HCT116 (cell line): ENCODE data around the gene LAGE3. TPM values are rescaled to one million over a fixed set of nuclear protein-coding genes. Genes with fewer than 3 reads are reported as not detected.

Experiments
- ATAC-seq: fragments of 200-7000 bp; cut with Tn5 transposase; 2 replicates; pipeline ENCODE4 v1.9.1; 2020; ENCODE audit warnings: mild to moderate bottlenecking, moderate library complexity
- BruUV-seq: library from RNA; stranded (reverse); fragments of 400-500 nt; replicated peaks from 2 replicates; lab custom pipeline; 2021; lab: Mats Ljungman, UMichigan
- CTCF ChIA-PET: fragments of 300-600 bp; sonication (Branson Sonifier 250); formaldehyde crosslinking; loops from one replicate; lab custom pipeline; 2021; ENCODE audit warnings: antibody characterized with exemption; lab: Charles Lee
- POLR2A ChIA-PET: fragments of 300-600, 350-600 bp; sonication (Branson Sonifier 250); formaldehyde crosslinking; loops from one replicate; lab custom pipeline; 2021; ENCODE audit warnings: antibody characterized with exemption; lab: Charles Lee
- RAD21 ChIA-PET, 2 experiments: fragments of 300-600 bp; sonication (Branson Sonifier 250); formaldehyde crosslinking; loops; one replicate each; lab custom pipeline; 2023; ENCODE audit warnings: low total read pairs in 2 of 2; ENCODE audit not compliant: uncharacterized antibody in 2 of 2, unreplicated experiment in 2 of 2, low non-redundant PET in 1 of 2; lab: Charles Lee
- DNase-seq: peaks from one replicate; pipeline ENCODE4 v3.0.0-alpha.2; 2010; ENCODE audit warnings: low read depth, low spot score
- H2AFZ ChIP-seq: fragments of 200-600 bp; shearing (Covaris generic), sonication (generic); 2 replicates; pipeline ENCODE4 v1.6.1; 2017; ENCODE audit warnings: low read depth, mixed run types, mixed read lengths, antibody characterized with exemption, low read length; ENCODE audit not compliant: poor library complexity, severe bottlenecking
- H3K27ac ChIP-seq: 2 replicates; pipeline ENCODE4 v1.5.1; 2012; ENCODE audit warnings: low read depth, low read length
- H3K27me3 ChIP-seq: fragments of 200-600 bp; sonication (generic); 2 replicates; pipeline ENCODE4 v1.6.1; 2016; ENCODE audit warnings: mixed run types, low read length, mixed read lengths; ENCODE audit not compliant: insufficient read depth
- H3K36me3 ChIP-seq, 2 experiments: fragments of 200-500 bp in 1 of 2; fragments of 200-600 bp in 1 of 2; sonication (Bioruptor generic) in 1 of 2; sonication (generic) in 1 of 2; 2 replicates each; pipeline versions ENCODE4 v1.5.1 to v1.6.1; 2014 to 2016; ENCODE audit warnings: low read length in 2 of 2, inconsistent platforms in 1 of 2, mixed read lengths in 1 of 2, mixed run types in 1 of 2; ENCODE audit not compliant: insufficient read depth in 2 of 2, control insufficient read depth in 1 of 2
- H3K4me1 ChIP-seq, 2 experiments: fragments of 200-600 bp in 1 of 2; sonication (generic) in 1 of 2; 2 replicates each; pipeline versions ENCODE4 v1.5.1 to v1.6.1; 2012 to 2017; ENCODE audit warnings: low read length in 2 of 2, inconsistent platforms in 1 of 2, mild to moderate bottlenecking in 1 of 2, mixed read lengths in 1 of 2, mixed run types in 1 of 2, moderate library complexity in 1 of 2; ENCODE audit not compliant: insufficient read depth in 2 of 2, control insufficient read depth in 1 of 2
- H3K4me2 ChIP-seq: fragments of 200-600 bp; sonication (generic); 2 replicates; pipeline ENCODE4 v1.6.1; 2017; ENCODE audit warnings: mixed run types, low read length, mixed read lengths
- H3K4me3 ChIP-seq, 2 experiments: fragments of 200-600 bp in 1 of 2; sonication (generic) in 1 of 2; replicated peaks in 1 of 2; 2 replicates each; pipeline ENCODE4 v1.5.1; 2011 to 2016; ENCODE audit warnings: low read length in 2 of 2, control low read depth in 1 of 2, low read depth in 1 of 2, mild to moderate bottlenecking in 1 of 2, mixed read lengths in 1 of 2, mixed run types in 1 of 2
- H3K79me2 ChIP-seq: fragments of 200-600 bp; sonication (generic); 2 replicates; pipeline ENCODE4 v1.6.1; 2017; ENCODE audit warnings: mild to moderate bottlenecking, mixed run types, low read length, moderate library complexity, mixed read lengths; ENCODE audit not compliant: insufficient read depth
- H3K9ac ChIP-seq: fragments of 200-600 bp; sonication (generic); 2 replicates; pipeline ENCODE4 v1.6.1; 2016; ENCODE audit warnings: low read length, mixed read lengths
- H3K9me2 ChIP-seq: fragments of 200-600 bp; sonication (generic), shearing (Covaris generic); 2 replicates; pipeline ENCODE4 v1.6.1; 2017; ENCODE audit warnings: mixed run types, mild to moderate bottlenecking, moderate library complexity; ENCODE audit not compliant: insufficient read depth
- H3K9me3 ChIP-seq, 2 experiments: fragments of 200-500 bp in 1 of 2; fragments of 200-600 bp in 1 of 2; sonication (Bioruptor generic) in 1 of 2; sonication (generic) in 1 of 2; 2 replicates each; pipeline ENCODE4 v1.6.1; 2014 to 2017; ENCODE audit warnings: low read length in 2 of 2, mixed read lengths in 2 of 2, inconsistent platforms in 1 of 2, low read depth in 1 of 2, mild to moderate bottlenecking in 1 of 2, mixed run types in 1 of 2, moderate library complexity in 1 of 2; ENCODE audit not compliant: control insufficient read depth in 1 of 2, insufficient read depth in 1 of 2
- H4K20me1 ChIP-seq: fragments of 200-600 bp; sonication (generic), shearing (Covaris generic); 2 replicates; pipeline ENCODE4 v1.6.1; 2017; ENCODE audit warnings: mixed run types, mild to moderate bottlenecking, moderate library complexity; ENCODE audit not compliant: insufficient read depth
- ATF3 ChIP-seq: IDR thresholded peaks from 2 replicates; pipeline ENCODE4 v1.6.1; 2012
- EGR1 ChIP-seq: IDR thresholded peaks from 2 replicates; pipeline ENCODE4 v1.6.1; 2012; ENCODE audit warnings: low read depth
- POLR2A ChIP-seq: IDR thresholded peaks from 2 replicates; pipeline ENCODE4 v1.7.0; 2011; ENCODE audit warnings: borderline replicate concordance; ENCODE audit not compliant: insufficient read depth, insufficient read length; ENCODE audit errors: extremely low read depth
- POLR2AphosphoS5 ChIP-seq: IDR thresholded peaks from 2 replicates; pipeline ENCODE4 v1.6.1; 2011; ENCODE audit warnings: mild to moderate bottlenecking, low read depth, low read length, moderate library complexity
- YY1 ChIP-seq: IDR thresholded peaks from 2 replicates; pipeline ENCODE4 v1.6.1; 2011; ENCODE audit warnings: low read length, low read depth, moderate library complexity, mild to moderate bottlenecking; ENCODE audit not compliant: insufficient replicate concordance; ENCODE audit errors: extremely low read depth
- ZFX ChIP-seq: fragments of 450-650 bp; IDR thresholded peaks from 2 replicates; pipeline ENCODE4 v1.6.1; 2017
- intact Hi-C: fragments of 100-400 bp; cut with micrococcal nuclease; formaldehyde crosslinking; loops from 2 replicates; pipeline ENCODE4 v1.10.0; 2022
- total RNA-seq: library from RNA; stranded (reverse); gene quantifications from one replicate; pipeline ENCODE4 v1.2.1, GENCODE V29; 2021; ENCODE audit not compliant: unreplicated experiment
- TF ChIP-seq, protein P1 (sequence below): IDR thresholded peaks from 2 replicates; pipeline ENCODE4 v1.6.1; 2012

Gene LAGE3
- total RNA-seq, 1 experiment from 2014 or later, result 42.8 TPM

DNA sequence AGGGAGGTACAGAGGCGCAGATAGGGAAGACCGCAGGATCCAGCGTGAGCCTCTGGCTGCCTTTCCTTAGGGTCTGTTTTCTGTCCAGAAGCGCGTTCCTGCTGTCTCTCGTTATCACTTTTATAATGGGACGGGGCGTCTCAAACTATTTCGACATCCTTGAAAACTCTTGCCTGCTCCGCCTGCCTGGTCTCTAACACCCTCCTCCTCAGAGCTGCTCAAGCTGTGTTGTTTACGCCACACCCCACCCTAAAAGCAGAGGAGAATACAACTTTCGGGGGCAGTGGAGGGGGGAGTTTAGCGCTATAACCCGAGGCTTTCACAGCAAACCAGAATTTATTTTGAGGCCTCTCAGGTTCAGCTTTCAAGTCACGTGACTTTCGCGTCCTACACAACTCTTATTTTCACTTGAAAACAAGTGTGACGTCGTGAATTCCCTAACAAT lies 37.6 kb upstream of the LAGE3 start:
- no peaks in the 10 kb centered on the region for H3K36me3 ChIP-seq
- H3K27me3 ChIP-seq, result no peaks in the 10 kb centered on the region
- no peaks in the 10 kb centered on the region for H4K20me1 ChIP-seq
- H3K4me3 ChIP-seq, result peak overlapping the region; percentile 44 to 70
- intact Hi-C loops, result no loop called here
- ChIA-PET CTCF (no interaction called here), RAD21 (no interaction called here), POLR2A (no interaction called here)
- H3K9ac ChIP-seq, result peak overlapping the region; percentile 51
- peak overlapping the region; percentile 78 for H3K4me2 ChIP-seq
- ATAC-seq (peak; percentile 2; the same call in 1 of the 2 replicates), DNase-seq (no peak)
- TF ChIP-seq POLR2A (peak; percentile 5), ATF3 (no peak)
- peaks cover 5 to 10% of the 10 kb centered on the region in 2 experiments; a peak in 3 of 4 replicates for H3K4me1 ChIP-seq
- TSS peak; percentile 89 for BruUV-seq
- no peaks in the 10 kb centered on the region for H3K9me2 ChIP-seq
- no peak overlapping the region for H2AFZ ChIP-seq
- H3K9me3 ChIP-seq, result no peaks in the 10 kb centered on the region
- no peaks in the 10 kb centered on the region for H3K79me2 ChIP-seq
- peak overlapping the region; percentile 49 for H3K27ac ChIP-seq

DNA sequence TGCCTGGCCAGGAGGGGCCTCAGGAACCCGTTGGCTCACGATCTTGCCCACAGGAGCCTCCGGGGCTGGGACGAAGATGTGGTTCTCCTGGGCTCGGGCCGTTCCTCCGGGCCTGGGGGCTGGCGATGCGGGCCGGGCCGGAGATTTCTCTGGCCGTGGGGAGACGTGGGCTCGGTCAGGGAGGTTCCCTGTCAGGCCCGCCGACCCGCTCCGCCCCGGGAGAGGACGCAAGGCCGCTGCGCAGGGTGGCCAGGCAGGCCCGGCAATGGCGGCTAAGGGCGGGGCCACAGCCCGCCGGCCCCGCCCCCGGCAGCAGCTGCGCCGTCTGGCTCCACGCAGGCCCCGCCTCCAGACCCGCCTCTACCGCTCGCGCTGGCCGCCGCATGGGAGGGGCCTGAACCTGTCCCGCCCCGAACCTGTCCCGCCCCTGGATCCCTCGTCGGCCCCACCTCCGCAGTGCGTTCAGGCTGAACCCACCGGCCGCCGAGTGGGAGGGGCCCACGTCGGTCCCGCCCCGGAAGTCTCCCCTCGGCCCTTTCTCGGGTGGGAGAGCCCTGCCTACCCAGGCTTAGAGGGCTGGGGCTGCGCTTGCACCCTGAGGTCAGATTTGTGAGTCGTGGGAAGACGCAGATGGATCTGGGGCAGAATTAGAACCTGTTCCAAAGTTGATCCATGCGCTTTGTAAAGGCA lies 37.0 kb upstream of the LAGE3 start, which contains the start of gene FAM3A:
Gene FAM3A, minus strand, starts transcription at position 267 of the 690 bp plus-strand sequence. CDS start 460 bp downstream, outside the sequence.
- H3K9me2 ChIP-seq, result no peaks in the 10 kb centered on the region
- ChIA-PET POLR2A (interaction anchor here (1.0 kb wide), 1 partner anchor 25 kb away, joined by 3 read pairs; the partner anchor contains the start of gene SLC10A3), CTCF (no interaction called here), RAD21 (no interaction called here)
- DNase-seq (peak; percentile 65), ATAC-seq (peak; percentile 96)
- no peaks in the 10 kb centered on the region for H3K79me2 ChIP-seq
- peaks cover 5 to 10% of the 10 kb centered on the region in 2 experiments; a peak in 3 of 4 replicates for H3K4me1 ChIP-seq
- H3K36me3 ChIP-seq, result no peaks in the 10 kb centered on the region
- H3K4me3 ChIP-seq, result peak within 1 kb of the TSS; percentile 65 to 70
- H4K20me1 ChIP-seq, result no peaks in the 10 kb centered on the region
- no TSS peak for BruUV-seq
- H3K9ac ChIP-seq, result peak within 1 kb of the TSS; percentile 72
- H3K4me2 ChIP-seq, result peak within 1 kb of the TSS; percentile 84
- H3K27me3 ChIP-seq, result no peaks in the 10 kb centered on the region
- H3K9me3 ChIP-seq, result no peaks in the 10 kb centered on the region
- no peak within 1 kb of the TSS for H2AFZ ChIP-seq
- H3K27ac ChIP-seq, result peak within 1 kb of the TSS; percentile 79
- TF ChIP-seq EGR1, result peak; percentile 56
- peak; percentile 73 for TF ChIP-seq ZFX
- TF ChIP-seq POLR2AphosphoS5, result peak; percentile 75
- TF ChIP-seq, protein P1, sequence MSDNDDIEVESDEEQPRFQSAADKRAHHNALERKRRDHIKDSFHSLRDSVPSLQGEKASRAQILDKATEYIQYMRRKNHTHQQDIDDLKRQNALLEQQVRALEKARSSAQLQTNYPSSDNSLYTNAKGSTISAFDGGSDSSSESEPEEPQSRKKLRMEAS, result no peak
- TF ChIP-seq POLR2A, result peak; percentile 36
- TF ChIP-seq YY1, result peak; percentile 69
- intact Hi-C loops, result no loop called here
